Vagina (tissue), 2 donors: Measurements from ENCODE around the gene HTRA3.

ENCODE experiments used
- POLR2A ChIP-seq, 2 donors: fragments of 450-650 bp; IDR thresholded peaks; one replicate each; pipeline ENCODE4 v1.6.1; 2017; ENCODE audit warnings: antibody characterized with exemption in 2 of 2, mild to moderate bottlenecking in 2 of 2, moderate library complexity in 2 of 2
- POLR2AphosphoS5 ChIP-seq, 2 donors: sonication (generic); formaldehyde crosslinking; IDR thresholded peaks; one replicate each; pipeline ENCODE4 v1.9.0; 2017; ENCODE audit warnings: antibody characterized with exemption in 2 of 2, mild to moderate bottlenecking in 2 of 2, low read depth in 1 of 2; ENCODE audit not compliant: insufficient read depth in 1 of 2
- TF ChIP-seq, protein P1 (sequence below), 3 experiments: fragments of 450-650 bp in 2 of 3; fragments of 200-600 bp in 1 of 3; sonication (generic) in 1 of 3; IDR thresholded peaks; one replicate each; pipeline ENCODE4 v1.5.1; 2017 to 2019; ENCODE audit warnings: antibody characterized with exemption in 3 of 3, mild to moderate bottlenecking in 2 of 3, moderate library complexity in 2 of 3

DNA sequence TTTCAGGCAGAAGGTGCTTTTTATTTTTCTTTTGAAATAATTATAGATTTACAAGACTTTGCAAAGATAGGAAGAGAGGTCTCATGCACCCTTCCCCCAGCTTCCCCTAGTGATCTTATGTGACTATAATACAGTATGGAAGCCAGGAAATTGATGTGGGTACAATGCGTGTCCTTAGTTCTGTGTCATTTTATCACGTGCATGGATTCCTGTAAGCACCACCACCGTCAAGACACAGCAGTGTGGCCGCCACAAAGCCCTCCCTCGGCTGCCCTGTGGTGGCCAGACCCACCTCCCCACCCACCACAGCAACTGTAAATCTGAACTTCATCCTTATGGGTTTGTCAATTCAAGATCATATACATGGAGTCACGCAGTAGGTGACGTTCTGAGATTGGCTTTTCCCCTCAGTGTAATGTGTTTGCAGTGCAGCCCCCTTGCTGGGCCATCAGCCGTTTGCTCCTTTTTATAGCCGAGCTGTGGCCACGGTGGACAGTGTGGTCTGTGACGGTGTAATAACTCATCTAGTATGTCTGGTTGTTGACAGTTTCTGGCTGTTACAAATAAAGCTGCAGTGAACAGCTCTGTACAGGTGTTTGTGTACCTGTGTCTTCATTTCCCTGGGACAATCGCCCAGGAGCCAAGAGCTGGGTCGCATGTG lies 10.9 kb upstream of the HTRA3 start:
- TF ChIP-seq, protein P1, sequence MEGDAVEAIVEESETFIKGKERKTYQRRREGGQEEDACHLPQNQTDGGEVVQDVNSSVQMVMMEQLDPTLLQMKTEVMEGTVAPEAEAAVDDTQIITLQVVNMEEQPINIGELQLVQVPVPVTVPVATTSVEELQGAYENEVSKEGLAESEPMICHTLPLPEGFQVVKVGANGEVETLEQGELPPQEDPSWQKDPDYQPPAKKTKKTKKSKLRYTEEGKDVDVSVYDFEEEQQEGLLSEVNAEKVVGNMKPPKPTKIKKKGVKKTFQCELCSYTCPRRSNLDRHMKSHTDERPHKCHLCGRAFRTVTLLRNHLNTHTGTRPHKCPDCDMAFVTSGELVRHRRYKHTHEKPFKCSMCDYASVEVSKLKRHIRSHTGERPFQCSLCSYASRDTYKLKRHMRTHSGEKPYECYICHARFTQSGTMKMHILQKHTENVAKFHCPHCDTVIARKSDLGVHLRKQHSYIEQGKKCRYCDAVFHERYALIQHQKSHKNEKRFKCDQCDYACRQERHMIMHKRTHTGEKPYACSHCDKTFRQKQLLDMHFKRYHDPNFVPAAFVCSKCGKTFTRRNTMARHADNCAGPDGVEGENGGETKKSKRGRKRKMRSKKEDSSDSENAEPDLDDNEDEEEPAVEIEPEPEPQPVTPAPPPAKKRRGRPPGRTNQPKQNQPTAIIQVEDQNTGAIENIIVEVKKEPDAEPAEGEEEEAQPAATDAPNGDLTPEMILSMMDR (IDR thresholded peaks at IDR 0.05): no peak
- TF ChIP-seq POLR2AphosphoS5 (IDR thresholded peaks at IDR 0.05; ENCODE audit: insufficient read depth in 1 of 2, low read depth in 1 of 2): no peak
- TF ChIP-seq POLR2A (IDR thresholded peaks at IDR 0.05): no peak
